Stimulated activated CD8-positive, alpha-beta memory T cell treated with anti-CD3 and anti-CD28 coated beads, Interleukin-7, amount 100 ng/mL, for 48 hours (primary cell): Measurements from ENCODE around the gene AP2A1.

Source experiments
- DNase-seq, 2 donors: peaks; one replicate each; pipeline ENCODE4 v3.0.0-alpha.2; 2020; ENCODE audit warnings: low read depth in 1 of 2; ENCODE audit errors: extremely low read depth in 1 of 2

The AP2A1 gene

DNA sequence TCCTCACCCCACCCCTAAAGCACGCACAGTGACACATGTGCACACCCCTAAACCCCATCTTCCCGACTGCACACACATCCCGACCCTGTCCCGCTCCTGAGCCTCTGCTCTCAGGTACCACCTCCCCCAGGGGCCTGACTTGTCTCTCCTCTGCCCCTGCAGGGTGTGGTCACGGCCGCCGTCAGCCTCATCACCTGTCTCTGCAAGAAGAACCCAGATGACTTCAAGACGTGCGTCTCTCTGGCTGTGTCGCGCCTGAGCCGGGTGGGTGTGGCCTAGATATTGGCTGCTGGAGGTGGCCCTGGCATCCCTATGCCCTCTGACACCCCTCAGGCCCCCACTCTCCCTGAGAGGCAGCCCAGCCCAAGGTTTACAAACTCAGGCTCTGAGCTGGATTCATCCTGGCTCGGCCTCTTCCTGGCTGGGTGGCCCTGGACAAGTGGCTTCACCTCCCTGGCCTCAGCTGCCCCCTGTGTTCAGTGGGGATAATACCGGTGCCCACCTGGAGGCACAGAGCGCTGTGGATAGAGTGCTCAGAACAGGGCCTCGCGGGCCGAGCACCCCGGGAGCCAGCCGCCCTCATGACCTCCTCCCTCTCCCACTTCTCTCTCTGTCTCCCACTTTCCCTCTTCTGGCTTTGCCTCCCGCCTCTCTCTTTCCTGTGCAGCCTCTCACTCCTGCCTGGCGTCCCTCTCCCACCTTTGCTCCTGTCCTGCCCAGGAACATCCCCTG is 26.2 kb downstream of the AP2A1 start:
- DNase-seq: no peak

DNA sequence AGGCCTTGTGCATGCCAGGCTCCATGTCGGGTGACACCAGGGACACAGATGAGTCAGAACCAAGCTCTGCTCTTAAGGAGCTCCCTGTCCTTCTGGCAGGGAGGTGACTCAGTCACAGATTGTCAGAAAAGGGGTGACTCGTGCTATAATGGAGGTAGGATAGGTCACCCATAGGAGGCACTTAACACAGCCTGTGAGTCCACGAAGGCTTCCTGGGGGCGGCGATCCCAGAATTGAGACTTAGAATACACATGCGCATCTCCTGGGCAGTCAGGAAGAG is 26.7 kb downstream of the AP2A1 start:
- DNase-seq: peak in 1 of 2 donors; percentile 41

DNA sequence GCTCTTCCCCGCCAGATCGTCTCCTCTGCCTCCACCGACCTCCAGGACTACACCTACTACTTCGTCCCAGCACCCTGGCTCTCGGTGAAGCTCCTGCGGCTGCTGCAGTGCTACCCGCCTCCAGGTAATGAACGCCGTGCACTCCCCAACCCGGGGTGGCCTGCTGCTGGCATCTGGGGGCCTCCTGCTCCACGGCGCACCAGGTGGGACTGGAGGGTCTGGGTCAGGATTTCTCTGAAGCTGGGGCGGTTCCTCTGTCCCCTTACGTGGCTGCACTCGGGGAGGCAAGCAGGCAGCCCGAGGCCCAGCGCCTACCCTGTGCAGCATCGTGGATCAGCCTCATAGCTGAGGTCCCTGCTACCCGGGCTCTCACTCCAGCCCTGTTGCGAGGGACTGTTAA is 28.8 kb downstream of the AP2A1 start:
- DNase-seq: no peak

- no peak for DNase-seq
Measured at GRCh38 chr19:49798574-49798973, 31.8 kb downstream of the AP2A1 start.

GRCh38 chr19:49799271-49799797 is 32.5 kb downstream of the AP2A1 start:
- DNase-seq: no peak

DNA sequence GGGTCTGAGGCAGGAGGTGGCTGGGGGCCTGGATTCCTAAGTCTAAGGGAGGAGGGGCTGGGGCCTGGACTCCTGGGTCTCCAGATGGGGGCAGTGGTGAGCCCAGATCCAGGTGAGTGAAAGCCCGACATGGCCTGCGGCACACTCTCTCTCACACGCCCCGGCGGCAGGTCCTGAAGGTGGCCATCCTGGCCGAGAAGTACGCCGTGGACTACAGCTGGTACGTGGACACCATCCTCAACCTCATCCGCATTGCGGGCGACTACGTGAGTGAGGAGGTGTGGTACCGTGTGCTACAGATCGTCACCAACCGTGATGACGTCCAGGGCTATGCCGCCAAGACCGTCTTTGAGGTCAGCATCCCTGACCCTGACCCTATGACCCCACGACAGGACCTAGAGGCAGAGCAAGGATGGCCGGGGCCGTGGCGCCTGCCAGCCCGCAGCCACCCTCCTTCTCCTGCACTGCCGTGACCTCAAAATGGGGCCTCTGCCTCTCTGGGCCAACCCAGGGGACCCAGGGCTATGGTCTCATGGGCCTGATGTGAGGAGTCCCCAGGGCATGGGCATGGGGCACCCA is 33.1 kb downstream of the AP2A1 start:
- DNase-seq: no peak

- no peak for DNase-seq
Measured at GRCh38 chr19:49800771-49801170, 34.0 kb downstream of the AP2A1 start.

DNA sequence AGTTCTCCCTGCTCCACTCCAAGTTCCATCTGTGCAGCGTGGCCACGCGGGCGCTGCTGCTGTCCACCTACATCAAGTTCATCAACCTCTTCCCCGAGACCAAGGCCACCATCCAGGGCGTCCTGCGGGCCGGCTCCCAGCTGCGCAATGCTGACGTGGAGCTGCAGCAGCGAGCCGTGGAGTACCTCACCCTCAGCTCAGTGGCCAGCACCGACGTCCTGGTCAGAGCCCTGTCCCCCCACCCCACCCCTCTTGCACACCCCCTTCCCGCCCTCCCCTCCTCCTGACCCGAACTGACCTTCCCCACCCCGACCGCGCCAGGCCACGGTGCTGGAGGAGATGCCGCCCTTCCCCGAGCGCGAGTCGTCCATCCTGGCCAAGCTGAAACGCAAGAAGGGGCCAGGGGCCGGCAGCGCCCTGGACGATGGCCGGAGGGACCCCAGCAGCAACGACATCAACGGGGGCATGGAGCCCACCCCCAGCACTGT is 34.6 kb downstream of the AP2A1 start:
- no peak for DNase-seq

DNA sequence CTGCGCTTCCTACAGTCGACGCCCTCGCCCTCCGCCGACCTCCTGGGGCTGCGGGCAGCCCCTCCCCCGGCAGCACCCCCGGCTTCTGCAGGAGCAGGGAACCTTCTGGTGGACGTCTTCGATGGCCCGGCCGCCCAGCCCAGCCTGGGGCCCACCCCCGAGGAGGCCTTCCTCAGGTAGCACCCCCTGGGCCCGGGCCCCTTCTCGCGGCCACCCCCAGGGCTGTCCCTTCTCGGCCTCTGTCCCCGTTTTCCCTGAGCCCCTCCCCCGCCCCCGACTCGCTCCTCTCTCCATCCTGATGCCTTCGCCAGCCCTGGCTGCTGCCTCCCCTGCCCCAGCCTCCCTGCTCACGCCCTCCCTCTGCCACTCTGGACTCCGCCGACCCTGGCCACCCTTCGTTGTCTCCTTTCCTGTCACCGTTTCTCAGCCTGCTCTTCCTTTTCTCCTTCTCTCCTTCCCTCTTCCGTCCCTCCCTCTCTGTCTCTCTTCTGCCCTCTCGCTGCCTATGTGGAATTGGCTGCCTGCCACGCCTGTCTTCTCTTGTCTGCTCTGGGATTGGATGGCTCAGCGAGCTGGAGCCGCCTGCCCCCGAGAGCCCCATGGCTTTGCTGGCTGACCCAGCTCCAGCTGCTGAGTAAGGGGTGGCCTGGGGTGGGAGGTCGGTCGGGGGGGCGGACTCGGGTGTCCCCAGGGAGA is 35.3 kb downstream of the AP2A1 start:
- DNase-seq: no peak

- DNase-seq: no peak
Measured at GRCh38 chr19:49802836-49803528, 36.2 kb downstream of the AP2A1 start.

- DNase-seq: no peak
Measured at GRCh38 chr19:49803529-49803856, 36.7 kb downstream of the AP2A1 start.

DNA sequence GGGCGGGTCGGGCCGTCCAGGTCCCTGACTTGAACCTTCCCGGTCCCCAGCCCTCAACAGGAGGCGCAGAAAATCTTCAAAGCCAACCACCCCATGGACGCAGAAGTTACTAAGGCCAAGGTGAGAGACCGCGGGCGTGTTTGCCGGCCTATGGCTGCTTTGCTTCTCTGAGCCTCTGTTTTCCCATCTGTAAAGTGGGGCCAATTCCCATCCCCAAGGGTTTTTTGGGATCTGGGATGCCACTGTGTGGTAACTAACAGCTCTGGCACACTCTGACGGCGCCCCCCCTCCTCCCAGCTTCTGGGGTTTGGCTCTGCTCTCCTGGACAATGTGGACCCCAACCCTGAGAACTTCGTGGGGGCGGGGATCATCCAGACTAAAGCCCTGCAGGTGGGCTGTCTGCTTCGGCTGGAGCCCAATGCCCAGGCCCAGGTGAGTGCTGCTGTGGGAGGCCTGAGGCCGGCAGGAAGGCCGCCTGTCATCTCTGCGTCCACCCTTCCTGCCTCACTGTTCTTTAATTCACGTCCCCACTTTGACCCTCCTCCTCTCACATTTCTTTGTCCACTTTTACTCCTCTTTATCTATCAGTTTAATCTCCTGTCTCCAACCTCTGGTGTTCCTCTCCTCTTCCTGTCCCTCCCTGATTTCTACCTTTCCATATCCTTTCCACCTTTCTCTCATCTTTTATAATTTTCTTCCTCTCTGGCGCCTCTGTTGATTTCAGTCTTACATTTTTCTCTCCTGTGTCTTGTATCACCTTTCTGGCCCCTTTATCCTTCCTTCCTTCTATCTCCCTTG is 39.2 kb downstream of the AP2A1 start:
- no peak for DNase-seq

DNA sequence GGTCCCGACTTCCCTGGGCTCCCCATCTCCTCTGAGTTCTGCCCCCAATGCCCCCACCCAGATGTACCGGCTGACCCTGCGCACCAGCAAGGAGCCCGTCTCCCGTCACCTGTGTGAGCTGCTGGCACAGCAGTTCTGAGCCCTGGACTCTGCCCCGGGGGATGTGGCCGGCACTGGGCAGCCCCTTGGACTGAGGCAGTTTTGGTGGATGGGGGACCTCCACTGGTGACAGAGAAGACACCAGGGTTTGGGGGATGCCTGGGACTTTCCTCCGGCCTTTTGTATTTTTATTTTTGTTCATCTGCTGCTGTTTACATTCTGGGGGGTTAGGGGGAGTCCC is 39.8 kb downstream of the AP2A1 start:
- DNase-seq: no peak

- DNase-seq: no peak
Measured at GRCh38 chr19:49807058-49807903, 40.5 kb downstream of the AP2A1 start.

GRCh38 chr19:49807904-49808675 is 41.3 kb downstream of the AP2A1 start:
- no peak for DNase-seq

DNA sequence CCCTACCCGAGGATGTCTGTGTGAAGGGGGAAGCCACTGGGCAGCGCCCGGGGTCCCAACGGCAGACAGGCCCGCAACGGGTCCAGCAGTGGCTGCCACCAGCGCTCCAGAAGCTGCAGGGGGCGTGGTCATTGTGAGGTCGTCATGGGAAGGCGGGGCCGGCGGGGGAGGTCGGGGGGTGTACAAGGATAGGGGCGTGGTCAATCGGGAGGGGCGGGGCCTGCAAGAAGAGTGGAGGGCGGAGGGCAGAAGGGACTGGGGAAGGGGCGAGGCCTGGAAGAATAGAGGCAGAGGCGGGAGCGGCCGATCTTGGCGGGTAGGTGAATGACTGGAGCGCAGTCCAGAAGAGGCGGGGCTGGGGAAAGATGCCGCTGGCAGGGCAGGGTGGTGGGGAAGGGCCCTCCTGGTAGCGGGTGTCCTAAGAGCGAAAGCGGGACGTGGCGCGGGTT is 41.9 kb downstream of the AP2A1 start:
- DNase-seq: peak; percentile 50 to 77

- DNase-seq: no peak
Measured at GRCh38 chr19:49809160-49809940, 42.5 kb downstream of the AP2A1 start.

DNA sequence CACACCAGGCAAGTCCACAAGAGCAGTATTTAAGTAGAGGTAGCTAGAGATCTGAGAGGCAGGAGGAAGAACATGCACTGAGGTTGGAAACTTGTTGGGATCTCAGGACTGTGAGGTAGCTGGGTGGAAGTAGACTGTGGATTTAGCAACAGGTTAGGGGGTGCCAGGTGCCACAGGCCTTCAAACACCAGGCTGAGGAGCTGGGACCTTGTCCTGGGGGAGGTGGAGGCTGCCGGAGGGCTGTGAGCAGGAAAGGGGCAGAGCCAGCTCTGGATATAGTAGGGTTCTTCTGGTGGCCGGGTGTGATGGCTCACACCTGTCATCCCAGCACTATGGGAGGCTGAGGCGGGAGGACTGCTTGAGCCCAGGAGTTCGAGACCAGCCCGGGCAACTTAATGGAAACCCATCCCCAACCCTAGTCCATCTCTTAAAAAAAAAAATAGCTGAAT is 43.2 kb downstream of the AP2A1 start:
- DNase-seq: no peak
